ENCODE data around the gene GLYAT.
A peak's percentile ranks its signal among the peaks of the same experiment; 100 is the strongest.

The GLYAT gene

DNA sequence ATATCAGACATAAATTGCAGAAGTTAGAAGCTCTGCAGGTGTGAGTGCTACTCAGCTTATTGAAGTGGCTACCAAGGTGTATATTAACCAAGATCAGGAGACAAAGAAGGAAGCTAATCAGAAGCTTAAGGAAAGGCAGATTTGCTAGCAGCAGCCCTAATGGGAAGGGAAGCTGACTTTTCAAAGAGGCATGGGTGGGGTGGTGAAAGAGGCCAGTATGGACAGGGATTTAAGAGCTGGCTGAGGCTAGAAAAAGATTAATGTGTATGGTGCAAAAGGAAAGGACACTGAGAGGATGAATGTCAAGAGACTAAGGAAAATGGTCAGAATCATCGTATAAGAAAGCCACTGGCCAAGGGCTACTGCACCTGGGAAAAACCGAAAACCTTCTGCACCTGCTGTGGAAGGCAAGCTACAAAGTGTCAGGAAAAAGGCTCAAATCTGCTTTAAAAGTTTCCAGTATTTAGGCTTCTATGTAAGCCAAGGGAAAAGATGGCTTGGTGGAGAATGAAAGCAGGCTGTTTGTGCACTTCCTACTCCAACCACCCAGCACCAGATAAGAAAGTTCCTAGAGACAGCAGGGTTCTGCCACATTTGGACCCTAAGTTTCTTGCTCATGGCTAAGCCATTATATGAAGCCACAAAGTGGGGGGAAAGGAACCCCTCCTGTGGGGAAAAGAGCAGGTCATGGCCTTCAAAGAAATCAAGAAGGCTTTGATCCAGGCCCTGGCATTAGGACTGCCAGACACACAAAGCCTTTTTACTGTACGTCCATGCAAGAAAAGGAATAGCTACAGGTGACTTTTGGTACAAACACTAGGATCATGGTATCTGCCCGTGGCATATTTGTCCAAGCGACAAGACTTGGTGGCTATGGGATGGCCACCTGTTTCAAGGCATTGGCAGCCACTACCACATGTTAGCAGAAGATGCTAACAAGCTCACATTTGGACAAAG lies 40.9 kb upstream of the GLYAT start:
- DNase-seq (ENCODE audit: low read depth) = no peak
- no peak overlapping the region for H3K4me3 ChIP-seq (ENCODE audit: low read length)
- TF ChIP-seq CTCF (conservative IDR thresholded peaks at IDR 0.05; ENCODE audit: low read length) = no peak

GRCh38 chr11:58771458-58771855 lies 39.7 kb upstream of the GLYAT start:
- DNase-seq (ENCODE audit: low read depth) = no peak
- TF ChIP-seq CTCF (conservative IDR thresholded peaks at IDR 0.05; ENCODE audit: low read length) = no peak
- H3K4me3 ChIP-seq (ENCODE audit: low read length) = no peak overlapping the region

DNA sequence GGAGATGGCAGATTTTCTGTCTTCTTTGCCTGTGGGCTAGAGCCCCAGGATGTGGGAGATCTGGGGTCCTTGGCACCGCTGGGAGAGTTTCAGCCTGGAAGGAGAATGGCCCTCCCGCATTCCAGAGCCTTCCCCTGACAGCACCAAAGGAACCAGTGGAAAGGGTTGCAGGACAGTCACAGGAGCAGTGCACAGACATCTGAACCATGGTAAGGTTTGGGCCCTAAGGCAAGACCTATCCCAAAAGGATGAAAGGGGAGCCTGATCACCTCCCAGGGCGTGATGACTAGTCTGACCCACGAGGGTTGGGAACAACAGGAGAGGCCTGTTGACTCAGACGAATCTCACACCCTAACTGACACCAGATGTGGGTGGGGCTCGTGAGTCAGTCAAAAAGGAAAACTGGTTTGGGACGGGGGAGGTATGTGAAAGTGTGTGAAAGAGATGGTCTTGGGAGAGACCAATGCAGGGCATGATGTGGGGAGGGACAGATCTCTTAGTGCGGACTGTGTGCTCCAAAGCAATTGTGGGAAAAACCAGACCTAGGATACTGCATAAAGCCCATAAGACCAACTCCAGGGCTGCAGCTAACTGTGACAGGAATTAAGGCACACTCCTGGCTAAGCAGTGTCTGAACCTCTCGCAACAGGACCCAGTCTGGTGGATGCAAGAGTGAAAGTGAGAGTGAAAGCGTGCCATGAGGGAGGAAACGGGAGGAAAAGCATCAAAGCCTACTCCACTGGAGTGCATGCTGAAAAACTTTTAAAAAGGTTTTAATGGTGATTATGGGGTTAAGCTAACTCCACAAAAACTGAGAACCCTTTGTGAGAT lies 39.1 kb upstream of the GLYAT start:
- no peak overlapping the region for H3K4me3 ChIP-seq (ENCODE audit: low read length)
- TF ChIP-seq CTCF (conservative IDR thresholded peaks at IDR 0.05; ENCODE audit: low read length) = no peak
- DNase-seq (ENCODE audit: low read depth) = peak; percentile 73

- no peak for DNase-seq (ENCODE audit: low read depth)
- H3K4me3 ChIP-seq (ENCODE audit: low read length) = no peak overlapping the region
- TF ChIP-seq CTCF (conservative IDR thresholded peaks at IDR 0.05; ENCODE audit: low read length) = no peak
Observed at GRCh38 chr11:58770166-58770565, 38.4 kb upstream of the GLYAT start.

- no peak overlapping the region for H3K4me3 ChIP-seq (ENCODE audit: low read length)
- TF ChIP-seq CTCF (conservative IDR thresholded peaks at IDR 0.05; ENCODE audit: low read length) = no peak
- DNase-seq (ENCODE audit: low read depth) = no peak
Observed at GRCh38 chr11:58769308-58769707, 37.6 kb upstream of the GLYAT start.

DNA sequence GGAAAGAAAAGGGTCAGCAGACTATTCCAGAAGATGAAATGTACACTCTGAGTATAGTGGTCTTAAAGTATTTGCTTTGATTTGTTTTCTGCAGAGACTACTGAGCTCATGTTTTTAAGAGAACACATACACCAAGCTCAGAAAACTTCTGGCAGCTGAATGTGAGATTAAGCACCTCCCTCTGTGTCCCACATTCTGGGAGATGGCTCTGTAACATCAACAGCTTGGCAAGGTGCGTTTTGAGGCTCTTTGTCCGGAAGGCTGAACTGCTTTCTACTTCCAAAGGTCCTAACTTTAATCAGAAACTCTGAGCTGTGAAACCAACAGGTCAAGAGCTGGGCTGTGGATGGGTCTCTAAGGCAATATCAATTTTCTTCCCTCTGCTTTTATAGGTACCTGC lies 36.4 kb upstream of the GLYAT start:
- DNase-seq (ENCODE audit: low read depth) = no peak
- no peak overlapping the region for H3K4me3 ChIP-seq (ENCODE audit: low read length)
- no peak for TF ChIP-seq CTCF (conservative IDR thresholded peaks at IDR 0.05; ENCODE audit: low read length)
